ENCODE measurements around the gene ZNF597. TPM values are rescaled to one million over a fixed set of nuclear protein-coding genes. Genes with fewer than 3 reads are reported as not detected.
A peak's percentile ranks its signal among the peaks of the same experiment; 100 is the strongest.

Gene ZNF597
- total RNA-seq, 2 experiments from 2014 or later, result 1.9 to 2.4 TPM

DNA sequence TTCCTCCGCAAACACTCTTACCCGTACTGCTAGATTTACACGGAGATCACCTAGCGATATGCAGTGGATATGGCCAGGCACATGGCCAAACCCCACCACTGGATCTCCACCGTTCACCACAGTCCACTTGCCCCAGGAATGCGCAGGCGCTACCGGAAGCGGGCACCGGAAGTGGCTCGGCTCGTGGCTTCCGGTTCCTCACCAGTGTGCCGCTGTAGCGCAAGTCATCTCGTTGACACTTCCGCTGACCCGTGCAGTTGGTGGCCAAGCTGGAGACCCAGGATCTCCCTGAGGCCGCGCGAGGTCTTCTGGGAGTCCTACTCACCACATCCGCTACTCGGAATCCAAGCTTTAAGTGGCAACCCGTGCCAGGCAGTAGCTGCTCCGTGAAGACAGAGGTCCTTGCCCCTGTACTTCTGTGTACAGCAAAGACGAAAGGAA lies 11.5 kb downstream of the ZNF597 start:
- peak; percentile 81 for DNase-seq
- H3K4me3 Mint-ChIP-seq, result peak overlapping the region; percentile 65

GRCh38 chr16:3413730-3414379 lies 29.4 kb downstream of the ZNF597 start:
- Mint-ChIP-seq H3K27me3 (no peaks in the 10 kb centered on the region), H3K9me3 (ENCODE audit: low read depth) (peaks cover 43% of the 10 kb centered on the region), H3K27ac (no peak overlapping the region), H3K36me3 (ENCODE audit: low read depth) (peaks cover 25% of the 10 kb centered on the region), H3K4me3 (no peak overlapping the region), H3K4me1 (no peaks in the 10 kb centered on the region)
- intact Hi-C loops (cut with DNase I, micrococcal nuclease), result no loop called here
- ChIA-PET CTCF (interaction anchor here (0.6 to 0.7 kb wide), 2 partner anchors 92 to 260 kb away, joined by 3 to 4 read pairs; no protein-coding TSS in a partner anchor), POLR2A (no interaction called here)
- DNase-seq (no peak), ATAC-seq (no peak)

More for the DNA sequence above, 11.5 kb downstream of the ZNF597 start:
- H3K36me3 Mint-ChIP-seq (ENCODE audit: low read depth), result peaks cover 15% of the 10 kb centered on the region
- ATAC-seq, result peak; percentile 96
- intact Hi-C loops (cut with DNase I, micrococcal nuclease), result no loop called here
- peaks cover 12% of the 10 kb centered on the region for H3K9me3 Mint-ChIP-seq (ENCODE audit: low read depth)
- no peaks in the 10 kb centered on the region for H3K27me3 Mint-ChIP-seq
- POLR2A ChIA-PET, result no interaction called here
- peak overlapping the region; percentile 67 for H3K27ac Mint-ChIP-seq
- CTCF ChIA-PET, result interaction anchor here (0.7 to 1.4 kb wide), 3 partner anchors 48 to 168 kb away, joined by 3 to 4 read pairs (median 3); no protein-coding TSS in a partner anchor
- H3K4me1 Mint-ChIP-seq, result peaks cover 16% of the 10 kb centered on the region

DNA sequence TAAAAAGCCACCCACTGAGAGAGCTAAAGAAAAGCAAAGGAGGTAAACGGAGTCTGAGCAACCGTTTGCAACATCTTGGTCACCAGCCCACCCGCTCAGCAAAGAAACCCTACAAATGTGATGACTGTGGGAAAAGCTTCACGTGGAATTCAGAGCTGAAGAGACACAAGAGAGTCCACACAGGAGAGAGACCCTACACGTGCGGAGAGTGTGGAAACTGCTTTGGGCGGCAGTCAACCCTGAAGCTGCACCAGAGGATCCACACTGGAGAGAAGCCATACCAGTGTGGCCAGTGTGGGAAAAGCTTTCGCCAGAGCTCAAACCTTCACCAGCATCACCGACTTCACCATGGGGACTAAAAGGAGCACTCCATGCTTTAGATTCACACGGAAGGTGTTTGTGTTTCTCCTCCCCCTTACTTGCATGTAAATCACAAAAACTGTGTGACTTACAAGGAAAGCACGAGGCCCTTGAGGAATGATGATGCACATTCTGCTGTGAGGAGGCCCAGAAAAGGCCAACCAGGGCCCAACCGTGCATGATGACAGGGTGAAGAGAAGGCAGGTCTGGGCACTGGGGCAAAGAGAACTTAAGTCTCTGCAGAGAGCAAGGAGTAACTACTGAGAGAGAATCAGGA lies 34.6 kb downstream of the ZNF597 start:
- ChIA-PET POLR2A (no interaction called here), CTCF (interaction anchor here (1.3 kb wide), 1 partner anchor 35 kb away, joined by 5 read pairs; the partner anchor contains the start of genes NAA60 and ZNF597)
- ATAC-seq (no peak), DNase-seq (no peak)
- Mint-ChIP-seq H3K27ac (no peak overlapping the region), H3K9me3 (ENCODE audit: low read depth) (peaks cover 57% of the 10 kb centered on the region), H3K27me3 (no peaks in the 10 kb centered on the region), H3K4me3 (no peak overlapping the region), H3K36me3 (ENCODE audit: low read depth) (peaks cover 72% of the 10 kb centered on the region), H3K4me1 (peaks cover 6% of the 10 kb centered on the region)
- intact Hi-C loops (cut with DNase I, micrococcal nuclease), result loop anchor here in 1 of 2 experiments (2.0 kb wide), 1 partner anchor 26 kb away; no protein-coding TSS in a partner anchor

GRCh38 chr16:3401719-3402397 lies 41.4 kb downstream of the ZNF597 start:
- Mint-ChIP-seq H3K27me3 (no peaks in the 10 kb centered on the region), H3K4me1 (peaks cover 42% of the 10 kb centered on the region), H3K27ac (peak overlapping the region; percentile 78), H3K4me3 (peak overlapping the region; percentile 91), H3K9me3 (ENCODE audit: low read depth) (peaks cover 26% of the 10 kb centered on the region), H3K36me3 (ENCODE audit: low read depth) (peaks cover 63% of the 10 kb centered on the region)
- intact Hi-C loops (cut with DNase I, micrococcal nuclease), result loop anchor here (1.0 to 5.0 kb wide), 11 partner anchors 37 to 278 kb away; partner anchors contain the start of genes ZNF263 (in 2 of the 2), CLUAP1 (in 1 of the 2), NAA60 (in 1 of the 2) and TIGD7 (in 1 of the 2)
- ATAC-seq, result no peak
- CTCF ChIA-PET, result interaction anchor here (0.7 to 1.4 kb wide), 3 partner anchors 9 to 267 kb away, joined by 3 to 6 read pairs (median 4); partner anchors contain the start of genes NAA60, ZNF213 and ZNF597
- peak; percentile 18 for DNase-seq
- POLR2A ChIA-PET, result interaction anchor here (0.5 to 2.3 kb wide), 4 partner anchors 42 to 186 kb away, joined by 3 to 8 read pairs (median 4); partner anchors contain the start of genes NAA60 and ZNF597

- ChIA-PET CTCF (interaction anchor here (0.7 to 1.4 kb wide), 5 partner anchors 8 to 266 kb away, joined by 3 to 6 read pairs (median 3); partner anchors contain the start of genes NAA60, ZNF213 and ZNF597), POLR2A (interaction anchor here (0.5 to 2.3 kb wide), 6 partner anchors 43 to 185 kb away, joined by 3 to 8 read pairs (median 5); partner anchors contain the start of genes NAA60 and ZNF597)
- peak within 1 kb of the TSS; percentile 91 for H3K4me3 Mint-ChIP-seq
- ATAC-seq (peak; percentile 99), DNase-seq (peak; percentile 99)
- H3K36me3 Mint-ChIP-seq (ENCODE audit: low read depth), result peaks cover 63% of the 10 kb centered on the region
- H3K27ac Mint-ChIP-seq, result peak within 1 kb of the TSS; percentile 83
- H3K27me3 Mint-ChIP-seq, result no peaks in the 10 kb centered on the region
- H3K9me3 Mint-ChIP-seq (ENCODE audit: low read depth), result peaks cover 26% of the 10 kb centered on the region
- intact Hi-C loops (cut with DNase I, micrococcal nuclease), result loop anchor here (1.0 to 5.0 kb wide), 12 partner anchors 36 to 277 kb away; partner anchors contain the start of genes ZNF263 (in 2 of the 2), CLUAP1 (in 1 of the 2), NAA60 (in 1 of the 2) and SLX4 (in 1 of the 2)
- H3K4me1 Mint-ChIP-seq, result peaks cover 49% of the 10 kb centered on the region
Measured at GRCh38 chr16:3400779-3401688, 42.3 kb downstream of the ZNF597 start, which contains the start of the genes ZNF174 and ZSCAN32. TSS of gene ZNF174 (plus strand) at chr16:3401215. CDS start at chr16:3402005, 790 bp downstream. TSS of gene ZSCAN32 (minus strand) at chr16:3401004. CDS start at chr16:3397557, 3,447 bp downstream.

- H3K9me3 Mint-ChIP-seq (ENCODE audit: low read depth), result peaks cover 24% of the 10 kb centered on the region
- no peaks in the 10 kb centered on the region for H3K27me3 Mint-ChIP-seq
- H3K4me3 Mint-ChIP-seq, result peak overlapping the region; percentile 91
- DNase-seq (no peak), ATAC-seq (peak; percentile 23)
- CTCF ChIA-PET, result interaction anchor here (0.9 to 1.4 kb wide), 6 partner anchors 8 to 250 kb away, joined by 3 to 6 read pairs (median 4); partner anchors contain the start of genes NAA60 and ZNF597
- H3K27ac Mint-ChIP-seq, result peak overlapping the region; percentile 83
- H3K36me3 Mint-ChIP-seq (ENCODE audit: low read depth), result peaks cover 63% of the 10 kb centered on the region
- POLR2A ChIA-PET, result interaction anchor here (0.7 to 2.3 kb wide), 4 partner anchors 43 to 137 kb away, joined by 3 to 8 read pairs (median 6); partner anchors contain the start of genes NAA60 and ZNF597
- peaks cover 50% of the 10 kb centered on the region for H3K4me1 Mint-ChIP-seq
- intact Hi-C loops (cut with DNase I, micrococcal nuclease), result loop anchor here (1.0 to 5.0 kb wide), 2 partner anchors 57 to 211 kb away; partner anchors contain the start of gene SLX4 (in 1 of the 2)
Measured at GRCh38 chr16:3400446-3400778, 42.9 kb downstream of the ZNF597 start.

DNA sequence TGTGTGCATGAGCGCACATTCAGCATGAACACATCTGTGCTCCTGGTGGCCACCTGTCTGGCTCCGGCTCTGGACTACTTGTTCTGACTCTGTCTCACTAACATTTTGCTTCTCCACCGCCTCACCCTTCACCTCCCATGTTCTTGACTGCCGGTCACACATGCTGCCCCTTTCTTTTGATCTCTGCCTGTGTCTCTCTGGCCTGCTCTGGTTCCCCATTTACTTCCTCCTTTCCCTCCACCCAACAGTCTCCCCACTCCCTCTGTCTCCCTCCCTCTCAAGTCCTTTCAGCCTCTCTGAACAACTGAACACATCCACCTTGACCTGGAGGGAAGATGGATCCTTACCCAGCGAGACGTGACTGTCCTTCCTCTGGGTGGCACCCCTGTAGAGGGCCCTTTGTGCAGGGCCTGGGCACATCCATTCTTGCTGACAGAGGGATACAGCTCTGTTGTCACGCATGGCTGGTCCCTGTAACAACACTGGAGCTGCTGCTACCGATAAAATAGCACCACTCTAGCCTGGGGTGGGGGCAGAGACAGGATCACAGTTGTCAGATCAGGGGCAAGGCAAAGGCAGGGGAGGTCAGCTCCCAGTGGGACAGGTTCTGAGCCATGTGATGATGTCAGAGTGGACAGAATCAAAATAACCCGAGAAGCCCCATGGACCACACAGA lies 53.5 kb downstream of the ZNF597 start:
- DNase-seq, result no peak
- Mint-ChIP-seq H3K4me3 (no peak overlapping the region), H3K36me3 (ENCODE audit: low read depth) (peaks cover 91% of the 10 kb centered on the region), H3K27me3 (no peaks in the 10 kb centered on the region), H3K9me3 (ENCODE audit: low read depth) (peaks cover 53% of the 10 kb centered on the region), H3K4me1 (peaks cover 3% of the 10 kb centered on the region), H3K27ac (no peak overlapping the region)
- intact Hi-C loops (cut with DNase I, micrococcal nuclease), result no loop called here
- ChIA-PET POLR2A (no interaction called here), CTCF (no interaction called here)
- no peak for ATAC-seq

DNA sequence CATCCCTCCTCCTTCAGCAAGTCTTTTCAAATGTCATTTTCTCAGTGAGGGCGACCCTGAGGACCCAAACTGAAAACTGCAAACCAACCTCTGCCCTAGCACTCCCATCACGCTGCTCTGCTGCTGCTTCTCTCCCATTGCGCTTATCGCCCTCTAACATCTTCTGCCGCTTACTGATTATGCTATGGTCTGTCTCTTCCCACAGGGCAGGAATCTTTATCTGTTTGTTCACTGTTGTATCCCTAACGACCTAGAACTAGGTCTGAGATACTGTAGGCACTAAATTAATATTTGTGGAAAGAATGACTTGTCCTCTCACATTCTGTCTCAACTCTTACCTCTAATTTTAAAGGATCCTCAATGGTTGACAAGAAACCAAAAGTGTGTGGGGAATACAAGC lies 55.0 kb downstream of the ZNF597 start:
- ChIA-PET POLR2A (no interaction called here), CTCF (no interaction called here)
- Mint-ChIP-seq H3K27ac (no peak overlapping the region), H3K4me1 (no peaks in the 10 kb centered on the region), H3K9me3 (ENCODE audit: low read depth) (peaks cover 57% of the 10 kb centered on the region), H3K4me3 (no peak overlapping the region), H3K27me3 (no peaks in the 10 kb centered on the region), H3K36me3 (ENCODE audit: low read depth) (peaks cover 91% of the 10 kb centered on the region)
- ATAC-seq (no peak), DNase-seq (no peak)
- intact Hi-C loops (cut with DNase I, micrococcal nuclease), result no loop called here

GRCh38 chr16:3383045-3383448 lies 60.3 kb downstream of the ZNF597 start:
- ChIA-PET POLR2A (no interaction called here), CTCF (interaction anchor here (0.7 kb wide), 1 partner anchor 97 kb away, joined by 3 read pairs; no protein-coding TSS in a partner anchor)
- intact Hi-C loops (cut with DNase I, micrococcal nuclease), result loop anchor here (2.0 to 5.0 kb wide), 3 partner anchors 26 to 76 kb away; partner anchors contain the start of genes TIGD7 (in 1 of the 2) and ZNF75A (in 1 of the 2)
- Mint-ChIP-seq H3K27ac (no peak overlapping the region), H3K4me1 (no peaks in the 10 kb centered on the region), H3K27me3 (no peaks in the 10 kb centered on the region), H3K4me3 (no peak overlapping the region), H3K9me3 (ENCODE audit: low read depth) (peaks cover 72% of the 10 kb centered on the region), H3K36me3 (ENCODE audit: low read depth) (peaks cover 83% of the 10 kb centered on the region)
- DNase-seq (no peak), ATAC-seq (no peak)
